LNCaP clone FGC (cell line): ENCODE measurements around the gene GPR18.

Experiments
- DNase-seq: peaks from one replicate; pipeline ENCODE4 v3.0.0-alpha.2; 2011; ENCODE audit warnings: low read depth
- H3K4me3 ChIP-seq: 2 replicates; pipeline ENCODE4 v1.5.1; 2011; ENCODE audit warnings: mild to moderate bottlenecking, low read depth, low read length, control low read depth
- TF ChIP-seq, protein P1 (sequence below): IDR thresholded peaks from 2 replicates; pipeline ENCODE4 v1.5.1; 2012; ENCODE audit warnings: mild to moderate bottlenecking; ENCODE audit not compliant: control insufficient read depth, insufficient read depth; ENCODE audit errors: extremely low read depth

The GPR18 gene

DNA sequence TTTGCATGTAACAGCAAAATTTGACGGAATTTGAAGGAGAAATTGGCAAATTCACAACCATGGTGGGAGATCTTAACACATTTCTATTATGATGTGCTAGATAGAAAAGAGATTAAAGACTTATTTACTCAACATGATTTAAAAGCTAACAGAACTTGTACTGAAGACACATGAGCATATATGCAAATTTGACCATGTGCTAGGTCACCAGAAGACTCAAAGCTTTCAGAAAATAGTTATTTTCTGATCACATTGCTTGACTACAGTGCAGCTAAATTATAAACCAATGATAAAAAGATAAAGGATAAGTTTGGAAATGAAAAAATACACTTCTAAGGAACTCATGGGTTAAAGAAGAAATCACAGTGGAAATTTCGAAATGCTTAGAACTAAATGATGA, 39.9 kb upstream of the GPR18 start:
- no peak for DNase-seq
- TF ChIP-seq, protein P1, sequence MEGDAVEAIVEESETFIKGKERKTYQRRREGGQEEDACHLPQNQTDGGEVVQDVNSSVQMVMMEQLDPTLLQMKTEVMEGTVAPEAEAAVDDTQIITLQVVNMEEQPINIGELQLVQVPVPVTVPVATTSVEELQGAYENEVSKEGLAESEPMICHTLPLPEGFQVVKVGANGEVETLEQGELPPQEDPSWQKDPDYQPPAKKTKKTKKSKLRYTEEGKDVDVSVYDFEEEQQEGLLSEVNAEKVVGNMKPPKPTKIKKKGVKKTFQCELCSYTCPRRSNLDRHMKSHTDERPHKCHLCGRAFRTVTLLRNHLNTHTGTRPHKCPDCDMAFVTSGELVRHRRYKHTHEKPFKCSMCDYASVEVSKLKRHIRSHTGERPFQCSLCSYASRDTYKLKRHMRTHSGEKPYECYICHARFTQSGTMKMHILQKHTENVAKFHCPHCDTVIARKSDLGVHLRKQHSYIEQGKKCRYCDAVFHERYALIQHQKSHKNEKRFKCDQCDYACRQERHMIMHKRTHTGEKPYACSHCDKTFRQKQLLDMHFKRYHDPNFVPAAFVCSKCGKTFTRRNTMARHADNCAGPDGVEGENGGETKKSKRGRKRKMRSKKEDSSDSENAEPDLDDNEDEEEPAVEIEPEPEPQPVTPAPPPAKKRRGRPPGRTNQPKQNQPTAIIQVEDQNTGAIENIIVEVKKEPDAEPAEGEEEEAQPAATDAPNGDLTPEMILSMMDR = no peak
- H3K4me3 ChIP-seq = no peak overlapping the region

DNA sequence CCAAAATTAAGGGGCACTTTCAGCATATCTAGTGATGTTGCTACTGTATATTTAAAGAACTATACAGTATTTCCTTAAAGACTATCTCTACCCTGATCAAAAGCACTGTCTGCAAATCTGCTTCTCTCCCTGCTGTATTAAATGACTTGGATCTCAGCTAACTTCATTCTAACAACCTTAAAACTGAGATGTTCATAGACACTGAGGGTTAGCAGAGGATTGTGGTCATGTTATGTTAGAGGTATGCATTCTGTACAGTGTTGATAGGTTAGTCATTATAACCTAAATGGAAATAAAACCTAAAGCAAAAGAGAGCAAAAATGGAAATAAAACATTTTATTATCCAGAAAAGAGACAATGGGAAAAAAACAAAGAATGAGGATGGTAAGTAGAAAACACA, 39.2 kb upstream of the GPR18 start:
- no peak for DNase-seq
- H3K4me3 ChIP-seq = no peak overlapping the region
- TF ChIP-seq, protein P1 = no peak

DNA sequence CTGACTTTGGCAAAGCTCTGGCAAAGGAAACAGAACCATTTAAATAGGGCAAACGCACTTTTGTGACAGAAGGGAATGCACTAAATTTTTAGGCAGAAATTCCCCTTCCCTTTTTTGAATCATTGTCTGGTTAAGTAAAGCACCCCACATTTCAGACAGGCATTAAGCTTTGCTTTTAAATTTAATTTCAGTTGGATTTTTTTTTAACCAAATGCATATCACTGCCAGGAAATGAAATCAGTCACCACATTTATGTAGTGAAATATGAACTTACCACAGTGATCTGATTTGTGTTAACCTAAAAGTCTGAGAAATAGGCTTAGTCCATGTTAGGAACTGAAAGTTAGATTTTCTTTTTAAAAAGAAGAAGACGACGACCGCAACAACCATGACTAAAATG, 38.2 kb upstream of the GPR18 start:
- no peak for DNase-seq
- H3K4me3 ChIP-seq = no peak overlapping the region
- TF ChIP-seq, protein P1 = no peak

DNA sequence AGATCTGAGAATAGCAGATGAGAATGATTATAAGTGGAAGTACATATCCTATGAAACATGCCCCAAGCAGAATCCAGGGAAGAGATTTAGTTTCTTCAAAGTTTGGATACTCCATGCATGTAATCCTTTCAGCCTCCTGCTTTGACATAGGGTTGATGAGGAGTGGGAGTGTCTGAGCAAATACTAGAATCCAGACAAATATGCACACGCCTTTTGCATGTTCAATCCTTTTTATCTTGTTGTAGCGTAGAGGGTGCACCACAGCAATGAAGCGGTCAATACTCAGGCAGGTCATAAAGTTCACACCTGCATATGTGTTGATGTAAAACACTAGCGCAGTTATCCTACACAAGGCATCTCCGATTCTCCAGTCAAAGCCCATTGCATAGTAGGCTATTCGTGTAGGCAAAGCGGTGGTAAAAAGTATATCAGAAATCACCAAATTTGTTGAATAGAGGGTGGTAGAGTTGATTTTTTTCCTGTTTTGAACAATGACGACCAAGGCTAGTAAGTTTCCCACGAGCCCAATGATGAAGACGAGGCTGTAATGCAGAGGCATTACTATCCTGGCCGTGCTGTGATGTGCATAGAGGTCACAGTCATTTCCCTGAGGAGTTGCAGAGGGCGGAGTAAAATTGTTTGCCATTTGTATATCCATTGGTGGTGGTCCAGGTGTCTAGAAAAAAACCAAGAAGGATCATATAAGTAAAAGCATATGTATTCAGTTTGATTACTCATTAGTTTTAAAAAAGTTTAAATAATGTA, 37.5 kb upstream of the GPR18 start:
- no peak for DNase-seq
- TF ChIP-seq, protein P1 = no peak
- no peak overlapping the region for H3K4me3 ChIP-seq

DNA sequence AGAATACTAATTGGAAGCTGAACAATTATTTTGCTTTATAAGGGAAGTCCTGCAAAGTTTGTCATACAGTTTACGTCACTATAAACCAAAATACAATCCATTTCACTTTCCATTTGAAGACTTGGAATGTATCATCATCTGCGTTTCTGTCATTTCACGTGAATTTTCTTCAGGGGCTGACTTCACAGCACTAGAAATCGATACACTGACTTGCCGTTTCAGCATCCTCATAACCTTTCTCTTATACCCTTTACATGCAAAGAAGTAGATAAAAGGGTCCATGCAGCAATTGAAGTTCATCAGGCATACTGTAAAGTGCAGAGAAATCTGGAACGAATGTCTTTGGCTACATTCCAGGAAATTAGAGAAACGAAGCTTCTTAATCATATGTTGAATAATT, 36.8 kb upstream of the GPR18 start:
- no peak for DNase-seq
- TF ChIP-seq, protein P1 = no peak
- H3K4me3 ChIP-seq = no peak overlapping the region

DNA sequence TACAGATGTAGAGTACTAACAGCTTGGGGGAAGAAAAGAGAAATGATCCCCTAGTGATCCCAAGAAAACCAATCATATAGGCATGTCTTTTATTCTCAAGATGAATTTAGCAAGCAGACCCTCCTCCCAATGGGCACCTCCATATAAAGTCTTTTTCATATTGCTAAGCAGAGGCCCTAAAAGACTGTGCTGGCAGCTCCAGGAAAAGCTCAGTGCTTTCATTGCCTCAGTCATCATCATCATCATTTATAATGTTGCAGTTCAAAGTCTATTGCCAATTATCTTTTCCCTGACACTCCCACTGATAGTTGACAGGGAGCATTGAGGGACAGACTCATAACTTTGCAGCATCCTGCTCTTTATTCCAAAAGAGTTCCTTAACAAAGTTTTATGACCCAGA, 36.0 kb upstream of the GPR18 start:
- H3K4me3 ChIP-seq = no peak overlapping the region
- TF ChIP-seq, protein P1 = no peak
- DNase-seq = no peak

DNA sequence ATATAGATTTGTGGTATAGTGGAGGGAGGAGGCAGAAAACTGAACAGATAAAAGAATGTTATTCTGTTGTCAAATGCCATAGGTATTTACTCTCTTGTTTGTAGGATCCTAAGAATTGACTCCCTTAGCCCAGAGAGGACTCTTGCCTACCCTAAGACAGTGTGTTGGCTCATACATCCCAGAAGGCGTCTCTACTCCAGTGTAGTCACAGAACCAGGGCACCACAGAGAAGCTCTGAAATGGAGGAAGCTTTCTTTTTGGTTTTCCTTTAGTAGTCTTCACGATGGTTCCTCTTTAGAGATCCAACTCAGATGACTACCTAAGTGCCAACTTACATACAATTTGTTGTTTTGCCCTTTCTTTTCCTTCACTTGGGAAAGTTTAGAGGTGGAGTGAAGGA, 35.0 kb upstream of the GPR18 start:
- DNase-seq = no peak
- TF ChIP-seq, protein P1 = no peak
- no peak overlapping the region for H3K4me3 ChIP-seq
